ENCODE results near the gene ECHS1. TPM values are rescaled to one million over a fixed set of nuclear protein-coding genes. Genes with fewer than 3 reads are reported as not detected.

Gene ECHS1
- polyA plus RNA-seq, 3 donors, result 34.6 to 102 (median 85.1) TPM

DNA sequence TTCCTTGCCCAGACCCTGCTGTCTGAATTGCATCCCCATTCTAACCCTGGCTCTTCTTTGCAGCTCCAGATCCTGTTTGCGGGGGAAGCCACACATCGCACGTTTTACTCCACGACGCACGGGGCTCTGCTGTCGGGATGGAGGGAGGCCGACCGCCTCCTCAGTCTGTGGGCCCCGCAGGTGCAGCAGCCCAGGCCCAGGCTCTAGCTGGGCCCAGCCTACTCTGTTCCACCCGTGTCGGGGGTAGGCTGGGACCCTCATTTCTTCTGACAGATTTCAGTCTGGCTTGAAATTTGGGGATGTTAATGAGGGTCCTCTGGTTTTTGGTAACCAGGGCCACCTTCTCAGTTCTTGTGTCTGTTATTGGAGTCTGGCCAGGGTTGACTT, 18.1 kb upstream of the ECHS1 start:
- intact Hi-C loops (cut with micrococcal nuclease), result no loop called here
- Histone ChIP-seq H3K36me3 (replicated peaks in 1 of 2; ENCODE audit: control insufficient read depth in 1 of 2, insufficient read depth in 2 of 2, low read length in 2 of 2) (peaks cover 2 to 7% of the 10 kb centered on the region in 2 donors), H3K9me3 (replicated peaks in 1 of 2; ENCODE audit: control insufficient read depth in 1 of 2, insufficient read depth in 1 of 2, low read length in 2 of 2) (no peaks in the 10 kb centered on the region), H3K27me3 (ENCODE audit: control insufficient read depth in 2 of 2, insufficient read depth in 2 of 2, low read length in 2 of 2) (no peaks in the 10 kb centered on the region), H3K79me2 (ENCODE audit: insufficient read depth, low read length) (peaks cover 18% of the 10 kb centered on the region), H3K4me3 (replicated peaks in 1 of 3; ENCODE audit: low read depth in 2 of 3, low read length in 3 of 3) (no peak overlapping the region), H3K27ac (ENCODE audit: low read depth in 1 of 2, low read length in 2 of 2) (no peak overlapping the region), H3K4me2 (replicated peaks; ENCODE audit: extremely low read depth, low read length, poor library complexity, severe bottlenecking) (no peak overlapping the region), H2AFZ (ENCODE audit: insufficient read depth, low read depth, low read length, poor library complexity, severe bottlenecking) (no peak overlapping the region), H3K9ac (ENCODE audit: insufficient read depth, low read length, poor library complexity, severe bottlenecking) (no peak overlapping the region), H4K20me1 (ENCODE audit: insufficient read depth, low read length) (no peaks in the 10 kb centered on the region), H3K4me1 (ENCODE audit: control insufficient read depth in 1 of 2, insufficient read depth in 2 of 2, low read length in 2 of 2) (peaks cover 37 to 41% of the 10 kb centered on the region in 2 donors)
- H3K4me3 Mint-ChIP-seq, result no peak overlapping the region
- H3K36me3 Mint-ChIP-seq, result peaks cover 7 to 11% of the 10 kb centered on the region in 2 donors
- peaks cover 0 to 2% (median 0%) of the 10 kb centered on the region in 7 donors for H3K9me3 Mint-ChIP-seq
- H3K27ac Mint-ChIP-seq, result peak overlapping the region in 2 of 7 donors; percentile 0 to 77
- 97% methylated on average over 12 of the region's 12 CpGs for WGBS (ENCODE audit: insufficient coverage)
- H3K27me3 Mint-ChIP-seq (ENCODE audit: low read depth in 3 of 3), result peaks cover 0 to 2% (median 0%) of the 10 kb centered on the region in 3 donors
- DNase-seq, result no peak
- TF ChIP-seq CTCF (IDR thresholded peaks at IDR 0.05), result no peak
- H3K4me1 Mint-ChIP-seq, result peaks cover 37% of the 10 kb centered on the region

DNA sequence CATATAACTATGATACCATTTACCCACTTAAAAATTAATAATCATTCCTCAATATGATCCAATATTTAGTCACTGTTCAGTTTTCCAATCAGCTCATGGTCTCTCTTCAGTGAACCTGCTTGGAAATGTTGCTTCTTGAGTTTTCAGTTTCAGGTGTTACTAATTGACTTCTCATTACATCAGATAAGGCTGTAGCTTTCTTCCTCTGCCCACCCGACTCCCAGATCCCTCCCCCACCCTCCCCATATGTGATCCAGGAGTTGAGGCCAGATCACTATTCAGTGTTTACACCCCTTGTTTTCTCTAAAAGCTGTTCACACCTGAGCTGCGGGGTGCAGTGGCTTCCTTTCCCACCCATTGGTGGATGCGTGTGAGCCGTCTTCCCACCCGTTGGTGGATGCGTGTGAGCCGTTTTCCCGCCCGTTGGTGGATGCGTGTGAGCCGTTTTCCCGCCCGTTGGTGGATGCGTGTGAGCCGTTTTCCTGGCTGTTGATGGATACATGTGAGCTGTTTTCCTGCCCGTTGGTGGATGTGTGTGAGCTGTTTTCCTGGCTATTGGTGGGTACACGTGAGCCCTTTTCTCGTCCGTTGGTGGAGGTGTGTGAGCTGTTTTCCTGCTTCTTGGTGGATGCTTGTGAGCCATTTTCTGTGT, 17.6 kb upstream of the ECHS1 start:
- no peak for TF ChIP-seq CTCF (IDR thresholded peaks at IDR 0.05)
- peak overlapping the region in 3 of 7 donors; percentile 0 to 69 (median 42) for H3K27ac Mint-ChIP-seq
- H3K4me1 Mint-ChIP-seq, result peaks cover 37% of the 10 kb centered on the region
- H3K9me3 Mint-ChIP-seq, result peaks cover 0 to 2% (median 0%) of the 10 kb centered on the region in 7 donors
- no peak for DNase-seq
- Histone ChIP-seq H3K9ac (ENCODE audit: insufficient read depth, low read length, poor library complexity, severe bottlenecking) (no peak overlapping the region), H3K79me2 (ENCODE audit: insufficient read depth, low read length) (peaks cover 13% of the 10 kb centered on the region), H3K4me3 (replicated peaks in 1 of 3; ENCODE audit: low read depth in 2 of 3, low read length in 3 of 3) (no peak overlapping the region), H2AFZ (ENCODE audit: insufficient read depth, low read depth, low read length, poor library complexity, severe bottlenecking) (no peak overlapping the region), H3K36me3 (replicated peaks in 1 of 2; ENCODE audit: control insufficient read depth in 1 of 2, insufficient read depth in 2 of 2, low read length in 2 of 2) (peaks cover 0 to 2% of the 10 kb centered on the region in 2 donors), H3K9me3 (replicated peaks in 1 of 2; ENCODE audit: control insufficient read depth in 1 of 2, insufficient read depth in 1 of 2, low read length in 2 of 2) (no peaks in the 10 kb centered on the region), H3K27ac (ENCODE audit: low read depth in 1 of 2, low read length in 2 of 2) (no peak overlapping the region), H3K4me1 (ENCODE audit: control insufficient read depth in 1 of 2, insufficient read depth in 2 of 2, low read length in 2 of 2) (peaks cover 37 to 41% of the 10 kb centered on the region in 2 donors), H3K27me3 (ENCODE audit: control insufficient read depth in 2 of 2, insufficient read depth in 2 of 2, low read length in 2 of 2) (no peaks in the 10 kb centered on the region), H3K4me2 (replicated peaks; ENCODE audit: extremely low read depth, low read length, poor library complexity, severe bottlenecking) (no peak overlapping the region), H4K20me1 (ENCODE audit: insufficient read depth, low read length) (no peaks in the 10 kb centered on the region)
- H3K27me3 Mint-ChIP-seq (ENCODE audit: low read depth in 3 of 3), result peaks cover 0 to 2% (median 0%) of the 10 kb centered on the region in 3 donors
- intact Hi-C loops (cut with micrococcal nuclease), result no loop called here
- H3K4me3 Mint-ChIP-seq, result no peak overlapping the region
- peaks cover 7% of the 10 kb centered on the region in 2 donors for H3K36me3 Mint-ChIP-seq
- WGBS (ENCODE audit: insufficient coverage), result 97% methylated on average over 16 of the region's 19 CpGs

All from CD14-positive monocyte (primary cell).